PC-9 (cell line): ENCODE data around the gene ADAMTSL1. TPM values are rescaled to one million over a fixed set of nuclear protein-coding genes. Genes with fewer than 3 reads are reported as not detected.

Experiments used
- BruUV-seq: library from RNA; stranded (reverse); fragments of 400-500 nt; replicated peaks from 2 replicates; lab custom pipeline; 2021; lab: Mats Ljungman, UMichigan
- CTCF ChIA-PET: fragments of 300-600 bp; sonication (Branson Sonifier 250); formaldehyde crosslinking; loops from one replicate; lab custom pipeline; 2022; ENCODE audit warnings: antibody characterized with exemption; lab: Charles Lee
- POLR2A ChIA-PET: fragments of 300-600 bp; sonication (Branson Sonifier 250); formaldehyde crosslinking; loops from one replicate; lab custom pipeline; 2022; ENCODE audit warnings: antibody characterized with exemption; ENCODE audit not compliant: unreplicated experiment; lab: Charles Lee
- DNase-seq, 2 experiments: peaks; one replicate each; pipeline versions ENCODE4 v3.0.0 to v3.0.0-alpha.2; 2015 to 2022; ENCODE audit warnings: mixed read lengths in 1 of 2
- H2AFZ ChIP-seq: fragments of 200-600 bp; sonication (generic); 2 replicates; pipeline ENCODE4 v1.8.1; 2017; ENCODE audit warnings: antibody characterized with exemption
- H3F3A ChIP-seq: fragments of 200-600 bp; sonication (generic); 2 replicates; pipeline ENCODE4 v1.8.1; 2017; ENCODE audit warnings: antibody characterized with exemption, mild to moderate bottlenecking, low read depth; ENCODE audit not compliant: insufficient read depth
- H3K27ac ChIP-seq: fragments of 200-600 bp; sonication (generic); 2 replicates; pipeline ENCODE4 v1.6.1; 2016; ENCODE audit warnings: mixed run types
- H3K27me3 ChIP-seq: fragments of 200-600 bp; sonication (generic); 2 replicates; pipeline ENCODE4 v1.6.1; 2016; ENCODE audit warnings: low read depth, mixed run types; ENCODE audit not compliant: insufficient read depth
- H3K36me3 ChIP-seq: fragments of 200-600 bp; sonication (generic); 2 replicates; pipeline ENCODE4 v1.6.1; 2016; ENCODE audit warnings: low read depth, mixed run types
- H3K4me1 ChIP-seq: fragments of 200-600 bp; sonication (generic); replicated peaks from 2 replicates; pipeline ENCODE4 v1.6.1; 2016; ENCODE audit warnings: mixed run types; ENCODE audit not compliant: insufficient read depth
- H3K4me2 ChIP-seq: fragments of 200-600 bp; sonication (generic); 2 replicates; pipeline ENCODE4 v1.6.1; 2017; ENCODE audit warnings: mixed run types
- H3K4me3 ChIP-seq: fragments of 200-600 bp; sonication (generic); 2 replicates; pipeline ENCODE4 v1.6.1; 2016; ENCODE audit warnings: mixed run types
- H3K79me2 ChIP-seq: fragments of 200-600 bp; sonication (generic); 2 replicates; pipeline ENCODE4 v1.6.1; 2017; ENCODE audit warnings: low read depth, mixed run types
- H3K9me2 ChIP-seq: fragments of 200-600 bp; sonication (generic); 2 replicates; pipeline ENCODE4 v1.8.1; 2017; ENCODE audit warnings: mild to moderate bottlenecking; ENCODE audit not compliant: insufficient read depth
- H3K9me3 ChIP-seq: fragments of 200-600 bp; sonication (generic); 2 replicates; pipeline ENCODE4 v1.8.1; 2016; ENCODE audit warnings: low read depth; ENCODE audit not compliant: insufficient read depth
- H4K20me1 ChIP-seq: fragments of 200-600 bp; sonication (generic); 2 replicates; pipeline ENCODE4 v1.8.1; 2017; ENCODE audit not compliant: insufficient read depth
- CTCF ChIP-seq: fragments of 200-600 bp; sonication (generic); conservative IDR thresholded peaks from 2 replicates; pipeline ENCODE4 v1.6.1; 2017; ENCODE audit warnings: mixed run types, antibody characterized with exemption, mild to moderate bottlenecking, moderate library complexity
- EZH2 ChIP-seq: fragments of 200-600 bp; sonication (generic); IDR thresholded peaks from 2 replicates; pipeline ENCODE4 v1.8.0; 2017; ENCODE audit warnings: antibody characterized with exemption, low read depth
- intact Hi-C: fragments of 100-400 bp; cut with micrococcal nuclease; formaldehyde crosslinking; loops from one replicate; pipeline ENCODE4 v1.10.0; 2022; ENCODE audit not compliant: unreplicated experiment
- total RNA-seq: library from RNA; stranded (reverse); gene quantifications from 2 replicates; pipeline ENCODE4 v1.2.3, GENCODE V29; 2021

The ADAMTSL1 gene
- total RNA-seq, 1 experiment from 2014 or later: not detected

- TF ChIP-seq EZH2 (no peak), CTCF (no peak)
- Histone ChIP-seq H3K4me3 (no peak overlapping the region), H3K79me2 (no peaks in the 10 kb centered on the region), H4K20me1 (no peaks in the 10 kb centered on the region), H3K27ac (no peak overlapping the region), H3K4me2 (no peak overlapping the region), H3K4me1 (peaks cover 17% of the 10 kb centered on the region), H3K9me2 (no peaks in the 10 kb centered on the region), H3K27me3 (no peaks in the 10 kb centered on the region), H3K36me3 (no peaks in the 10 kb centered on the region), H3K9me3 (no peaks in the 10 kb centered on the region), H2AFZ (no peak overlapping the region), H3F3A (no peaks in the 10 kb centered on the region)
- ChIA-PET POLR2A (no interaction called here), CTCF (no interaction called here)
- BruUV-seq: no TSS peak
- intact Hi-C loops: no loop called here
- DNase-seq: no peak
Measured at GRCh38 chr9:18487611-18488010, 13.7 kb downstream of the ADAMTSL1 start.

GRCh38 chr9:18488886-18489285, 14.9 kb downstream of the ADAMTSL1 start:
- Histone ChIP-seq H3K27ac (no peak overlapping the region), H3K79me2 (no peaks in the 10 kb centered on the region), H3F3A (no peaks in the 10 kb centered on the region), H4K20me1 (no peaks in the 10 kb centered on the region), H3K9me2 (no peaks in the 10 kb centered on the region), H3K27me3 (no peaks in the 10 kb centered on the region), H3K36me3 (no peaks in the 10 kb centered on the region), H3K4me3 (no peak overlapping the region), H3K4me2 (no peak overlapping the region), H2AFZ (no peak overlapping the region), H3K4me1 (peaks cover 17% of the 10 kb centered on the region), H3K9me3 (no peaks in the 10 kb centered on the region)
- CTCF ChIA-PET: no interaction called here
- POLR2A ChIA-PET: no interaction called here
- TF ChIP-seq EZH2 (no peak), CTCF (no peak)
- intact Hi-C loops: no loop called here
- DNase-seq: no peak
- BruUV-seq: no TSS peak

GRCh38 chr9:18489861-18490260, 15.9 kb downstream of the ADAMTSL1 start:
- H3K27me3 ChIP-seq: no peaks in the 10 kb centered on the region
- no peak for DNase-seq
- ChIA-PET CTCF (no interaction called here), POLR2A (no interaction called here)
- H3F3A ChIP-seq: no peaks in the 10 kb centered on the region
- peak overlapping the region; percentile 72 for H3K4me2 ChIP-seq
- H3K27ac ChIP-seq: peak overlapping the region; percentile 79
- H3K4me1 ChIP-seq: peaks cover 17% of the 10 kb centered on the region
- H4K20me1 ChIP-seq: no peaks in the 10 kb centered on the region
- intact Hi-C loops: no loop called here
- no peaks in the 10 kb centered on the region for H3K36me3 ChIP-seq
- H3K9me2 ChIP-seq: no peaks in the 10 kb centered on the region
- no peak overlapping the region for H3K4me3 ChIP-seq
- BruUV-seq: no TSS peak
- TF ChIP-seq CTCF (no peak), EZH2 (no peak)
- no peak overlapping the region; the same call in 1 of the 2 replicates for H2AFZ ChIP-seq
- H3K79me2 ChIP-seq: no peaks in the 10 kb centered on the region
- H3K9me3 ChIP-seq: no peaks in the 10 kb centered on the region
